TTC549 (cell line): Measurements from ENCODE around the gene CADM2.
"Not testable (repeated sequence)": the region's sequence is repeated elsewhere in the genome, so short reads cannot be mapped to it uniquely, and the experiment has no call there.

ENCODE experiments used
- FAIRE-seq: peaks from 2 replicates; lab custom pipeline; 2012; peaks lifted over from hg19 to GRCh38; lab: Jason Lieb, UNC

Gene CADM2

GRCh38 chr3:85681906-85682305 lies 723.1 kb downstream of the CADM2 start:
- FAIRE-seq = no peak

- FAIRE-seq = no peak
Measured at GRCh38 chr3:85691196-85691595, 732.4 kb downstream of the CADM2 start.

GRCh38 chr3:85697156-85697555 lies 738.4 kb downstream of the CADM2 start:
- FAIRE-seq = no peak

GRCh38 chr3:85706130-85706529 lies 747.3 kb downstream of the CADM2 start:
- FAIRE-seq = no peak

GRCh38 chr3:85708325-85708724 lies 749.5 kb downstream of the CADM2 start:
- FAIRE-seq = not testable (repeated sequence)

- no peak for FAIRE-seq
Measured at GRCh38 chr3:85709346-85709892, 750.6 kb downstream of the CADM2 start.

GRCh38 chr3:85710490-85710889 lies 751.7 kb downstream of the CADM2 start:
- FAIRE-seq = no peak

GRCh38 chr3:85721409-85722145 lies 762.8 kb downstream of the CADM2 start:
- FAIRE-seq = no peak

GRCh38 chr3:85725809-85726208 lies 767.0 kb downstream of the CADM2 start:
- no peak for FAIRE-seq

GRCh38 chr3:85726241-85726640 lies 767.5 kb downstream of the CADM2 start:
- FAIRE-seq = no peak

- no peak for FAIRE-seq
Measured at GRCh38 chr3:85737846-85738245, 779.1 kb downstream of the CADM2 start.

- FAIRE-seq = no peak
Measured at GRCh38 chr3:85740561-85740960, 781.8 kb downstream of the CADM2 start.

- FAIRE-seq = no peak
Measured at GRCh38 chr3:85758442-85758841, 799.7 kb downstream of the CADM2 start.

GRCh38 chr3:85760342-85760741 lies 801.6 kb downstream of the CADM2 start:
- no peak for FAIRE-seq

- FAIRE-seq = no peak
Measured at GRCh38 chr3:85780806-85781205, 822.0 kb downstream of the CADM2 start.

- no peak for FAIRE-seq
Measured at GRCh38 chr3:85781806-85782205, 823.0 kb downstream of the CADM2 start.

- FAIRE-seq = no peak
Measured at GRCh38 chr3:85783291-85783690, 824.5 kb downstream of the CADM2 start.

GRCh38 chr3:85785766-85786165 lies 827.0 kb downstream of the CADM2 start:
- no peak for FAIRE-seq

- FAIRE-seq = no peak
Measured at GRCh38 chr3:85790445-85791030, 831.7 kb downstream of the CADM2 start.

- no peak for FAIRE-seq
Measured at GRCh38 chr3:85796140-85796539, 837.4 kb downstream of the CADM2 start.

GRCh38 chr3:85800676-85801075 lies 841.9 kb downstream of the CADM2 start:
- no peak for FAIRE-seq

- no peak for FAIRE-seq
Measured at GRCh38 chr3:85801955-85802354, 843.2 kb downstream of the CADM2 start.

GRCh38 chr3:85808755-85809154 lies 850.0 kb downstream of the CADM2 start:
- FAIRE-seq = no peak
